Activated T-helper 1 cell treated with anti-CD3 and anti-CD28 coated beads, Interleukin-12 subunit alpha, Interleukin-12 subunit beta, Interleukin-2, Interleukin-4 antibody, amounts not matched to agents 30 ng/mL and 10 ng/mL and 1 ng/mL, durations not matched to agents 14 hours and 24 hours and 36 hours (primary cell): ENCODE measurements around the gene SOBP. TPM values are rescaled to one million over a fixed set of nuclear protein-coding genes. Genes with fewer than 3 reads are reported as not detected.

Experiments used
- DNase-seq: peaks from one replicate; pipeline ENCODE4 v3.0.0; 2021; ENCODE audit warnings: low spot score
- H3K27ac Mint-ChIP-seq: one replicate; pipeline ENCODE4 v1.8.0; 2021; ENCODE audit warnings: mild to moderate bottlenecking, mixed read lengths
- H3K27me3 Mint-ChIP-seq: one replicate; pipeline ENCODE4 v1.8.0; 2022; ENCODE audit warnings: mild to moderate bottlenecking, moderate library complexity, mixed read lengths; ENCODE audit not compliant: insufficient read depth
- H3K36me3 Mint-ChIP-seq: one replicate; pipeline ENCODE4 v1.8.0; 2021; ENCODE audit warnings: low read depth, mixed read lengths
- H3K4me1 Mint-ChIP-seq: one replicate; pipeline ENCODE4 v1.8.0; 2021; ENCODE audit warnings: low read depth, mixed read lengths
- H3K4me3 Mint-ChIP-seq: one replicate; pipeline ENCODE4 v1.8.0; 2021; ENCODE audit warnings: mild to moderate bottlenecking, moderate library complexity, mixed read lengths
- H3K9me3 Mint-ChIP-seq: one replicate; pipeline ENCODE4 v1.8.0; 2021; ENCODE audit warnings: mixed read lengths
- intact Hi-C: fragments of 100-400 bp; cut with micrococcal nuclease; formaldehyde crosslinking; loops from one replicate; pipeline ENCODE4 v1.15.1; 2024
- total RNA-seq: library from RNA; stranded (reverse); gene quantifications from 2 replicates; pipeline ENCODE4 v1.2.3, GENCODE V29; 2022

Gene SOBP
- total RNA-seq, 1 donor from 2014 or later: 0.16 TPM

DNA sequence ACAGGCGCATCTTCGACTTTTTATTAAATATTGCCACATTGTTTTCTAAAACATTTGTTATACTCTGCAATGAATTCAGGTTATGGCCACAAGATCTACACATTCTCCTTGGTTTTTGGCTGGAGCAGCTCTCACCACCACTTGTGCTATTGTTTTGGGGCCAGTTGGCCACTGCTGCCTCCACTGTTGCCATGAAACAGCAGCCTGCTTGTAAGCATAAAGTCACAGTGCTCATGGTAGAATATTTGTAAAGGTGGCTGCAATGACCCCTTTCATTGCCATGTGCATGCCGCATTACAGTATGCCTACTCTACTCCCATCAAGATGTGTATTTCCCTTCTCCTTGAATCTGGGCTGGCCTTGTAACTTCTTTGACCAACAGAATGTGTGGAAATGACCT lies 192.8 kb downstream of the SOBP start:
- Mint-ChIP-seq H3K4me3 (no peak overlapping the region), H3K4me1 (no peaks in the 10 kb centered on the region), H3K27me3 (peaks cover 16% of the 10 kb centered on the region), H3K9me3 (peaks cover 12% of the 10 kb centered on the region), H3K36me3 (no peaks in the 10 kb centered on the region), H3K27ac (no peak overlapping the region)
- DNase-seq: no peak
- intact Hi-C loops: no loop called here

GRCh38 chr6:107683183-107683582 lies 193.3 kb downstream of the SOBP start:
- Mint-ChIP-seq H3K4me1 (no peaks in the 10 kb centered on the region), H3K27ac (no peak overlapping the region), H3K36me3 (no peaks in the 10 kb centered on the region), H3K27me3 (peaks cover 16% of the 10 kb centered on the region), H3K4me3 (no peak overlapping the region), H3K9me3 (peaks cover 12% of the 10 kb centered on the region)
- DNase-seq: no peak
- intact Hi-C loops: no loop called here

- H3K4me3 Mint-ChIP-seq: no peak overlapping the region
- peaks cover 8% of the 10 kb centered on the region for H3K27me3 Mint-ChIP-seq
- H3K9me3 Mint-ChIP-seq: peaks cover 12% of the 10 kb centered on the region
- intact Hi-C loops: no loop called here
- H3K27ac Mint-ChIP-seq: no peak overlapping the region
- H3K4me1 Mint-ChIP-seq: peaks cover 5% of the 10 kb centered on the region
- DNase-seq: no peak
- H3K36me3 Mint-ChIP-seq: no peaks in the 10 kb centered on the region
These were observed 195.1 kb downstream of the SOBP start for GRCh38 chr6:107684996-107685395.

DNA sequence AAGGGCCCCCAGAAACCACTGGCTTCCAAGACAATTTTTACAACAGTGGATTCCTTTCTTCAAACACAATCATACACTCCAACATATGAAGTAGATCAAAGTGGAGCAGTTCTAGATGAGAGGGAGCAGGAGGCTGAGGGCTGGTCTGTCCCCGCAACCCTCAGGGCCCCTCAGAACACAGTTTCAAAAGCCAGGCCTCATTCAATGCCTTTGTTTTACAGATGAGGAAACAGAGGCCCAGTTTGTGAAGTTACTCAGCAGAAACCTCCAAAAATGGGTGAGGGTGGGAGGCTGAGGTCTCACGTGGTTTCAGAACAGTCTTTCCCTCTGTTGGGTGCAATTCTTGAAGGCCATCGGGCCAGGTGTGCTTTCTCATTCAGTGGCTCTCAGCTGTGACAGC lies 199.3 kb downstream of the SOBP start:
- Mint-ChIP-seq H3K9me3 (no peaks in the 10 kb centered on the region), H3K27me3 (peaks cover 5% of the 10 kb centered on the region), H3K4me1 (peaks cover 5% of the 10 kb centered on the region), H3K4me3 (no peak overlapping the region), H3K36me3 (no peaks in the 10 kb centered on the region), H3K27ac (no peak overlapping the region)
- no peak for DNase-seq
- intact Hi-C loops: no loop called here

DNA sequence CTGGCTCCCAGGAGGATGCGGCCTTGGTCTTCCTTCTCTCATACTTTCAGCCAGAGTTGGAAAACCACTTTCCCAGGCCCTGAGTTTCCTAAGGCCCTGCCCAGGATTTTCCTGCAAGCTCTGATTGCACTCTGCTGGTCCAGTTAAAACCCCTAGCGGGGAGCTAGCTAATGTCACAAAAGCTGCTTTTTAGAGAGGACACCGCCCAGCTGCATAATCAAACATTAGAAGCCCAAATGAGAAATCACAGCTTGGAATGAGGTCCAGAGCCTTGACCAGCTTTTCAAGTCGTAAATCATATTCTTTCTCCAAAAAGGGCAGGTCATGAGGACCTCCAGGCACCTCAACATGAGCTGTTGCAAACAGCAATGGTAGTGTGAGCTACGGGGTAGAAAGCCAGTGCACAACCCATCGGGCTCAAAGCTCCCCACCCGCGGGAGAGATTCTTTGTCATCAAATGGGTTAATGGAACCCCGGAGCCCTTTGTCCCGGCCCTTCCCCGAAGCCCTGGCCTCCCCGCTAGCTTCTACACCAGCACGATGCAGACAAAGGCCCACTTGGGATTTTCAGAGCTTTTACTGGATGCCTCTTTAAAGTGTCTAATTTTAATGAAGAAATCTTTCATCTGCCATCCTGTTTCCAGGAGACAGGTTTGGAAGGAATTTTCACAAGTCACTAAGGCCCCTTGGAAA lies 200.2 kb downstream of the SOBP start:
- Mint-ChIP-seq H3K27ac (no peak overlapping the region), H3K9me3 (no peaks in the 10 kb centered on the region), H3K4me3 (no peak overlapping the region)

DNA sequence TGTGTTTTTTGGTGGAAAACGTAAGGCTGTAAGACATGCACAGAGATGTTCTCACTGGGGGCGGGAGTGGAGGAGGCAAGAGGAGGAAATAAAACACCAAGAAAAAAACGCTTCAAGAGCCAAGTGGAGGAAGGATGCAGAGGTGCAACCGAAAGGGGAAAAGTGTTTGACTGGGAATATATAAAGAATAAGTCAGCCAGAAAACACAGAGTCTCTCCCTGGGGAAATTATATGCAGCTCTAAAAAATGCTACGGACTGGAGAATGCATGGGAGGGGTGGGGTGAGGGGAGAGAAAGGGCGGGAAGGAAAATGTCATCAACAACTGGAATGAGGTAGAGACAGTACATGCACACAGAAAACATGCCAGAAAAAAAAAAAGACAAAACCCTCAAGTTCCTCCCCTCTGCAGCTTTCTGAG lies 200.7 kb downstream of the SOBP start:
- H3K36me3 Mint-ChIP-seq: no peaks in the 10 kb centered on the region

More for the DNA sequence above, 200.2 kb downstream of the SOBP start:
- Mint-ChIP-seq H3K27me3 (peaks cover 5% of the 10 kb centered on the region), H3K36me3 (no peaks in the 10 kb centered on the region), H3K4me1 (peaks cover 5% of the 10 kb centered on the region)
- intact Hi-C loops: no loop called here
- DNase-seq: no peak

DNA sequence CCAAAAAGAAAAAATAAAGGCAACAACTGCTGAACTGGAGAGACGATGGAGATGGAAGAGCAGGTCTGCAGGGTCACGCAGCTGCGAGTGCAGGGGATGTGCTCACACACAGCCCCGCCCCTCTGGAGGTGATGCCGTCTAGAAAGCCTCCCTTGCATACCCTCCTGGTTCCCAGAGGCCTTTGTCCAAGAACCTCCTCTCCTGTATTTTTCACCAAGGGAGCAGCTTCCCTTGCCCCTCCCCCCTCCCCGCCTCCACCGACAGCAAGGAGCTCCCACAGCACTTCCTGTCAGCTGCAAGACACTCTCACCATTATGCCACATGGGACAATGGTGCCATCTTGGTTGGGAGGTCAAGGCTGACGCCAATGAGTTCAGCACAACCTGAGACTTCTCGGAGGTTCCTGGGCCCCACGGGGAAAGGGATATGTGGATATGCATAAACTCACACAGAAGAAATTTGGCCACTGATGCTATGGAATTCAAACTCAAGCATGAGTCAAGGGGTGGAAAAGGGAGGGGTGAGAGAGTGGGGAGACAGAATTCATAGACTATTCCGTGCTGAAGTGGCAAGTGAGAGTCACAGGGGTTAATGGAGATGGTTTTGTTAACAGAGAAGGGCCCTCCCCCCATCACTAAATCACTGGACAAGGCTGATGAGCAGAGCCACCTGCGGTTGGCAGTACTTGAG lies 201.3 kb downstream of the SOBP start:
- H3K4me3 Mint-ChIP-seq: no peak overlapping the region
- H3K27ac Mint-ChIP-seq: no peak overlapping the region
- peaks cover 5% of the 10 kb centered on the region for H3K27me3 Mint-ChIP-seq
- peaks cover 5% of the 10 kb centered on the region for H3K4me1 Mint-ChIP-seq
- no peaks in the 10 kb centered on the region for H3K9me3 Mint-ChIP-seq
- no peak for DNase-seq
- H3K36me3 Mint-ChIP-seq: no peaks in the 10 kb centered on the region
- intact Hi-C loops: no loop called here

More for the DNA sequence above, 200.7 kb downstream of the SOBP start:
- intact Hi-C loops: no loop called here
- no peak overlapping the region for H3K4me3 Mint-ChIP-seq
- H3K9me3 Mint-ChIP-seq: no peaks in the 10 kb centered on the region
- H3K27me3 Mint-ChIP-seq: peaks cover 5% of the 10 kb centered on the region
- H3K27ac Mint-ChIP-seq: no peak overlapping the region
- H3K4me1 Mint-ChIP-seq: peaks cover 5% of the 10 kb centered on the region
- no peak for DNase-seq

- Mint-ChIP-seq H3K9me3 (no peaks in the 10 kb centered on the region), H3K27me3 (peaks cover 9% of the 10 kb centered on the region), H3K4me1 (peaks cover 5% of the 10 kb centered on the region), H3K4me3 (no peak overlapping the region), H3K36me3 (no peaks in the 10 kb centered on the region), H3K27ac (no peak overlapping the region)
- intact Hi-C loops: no loop called here
- no peak for DNase-seq
These were observed 202.4 kb downstream of the SOBP start for GRCh38 chr6:107692351-107692750.

DNA sequence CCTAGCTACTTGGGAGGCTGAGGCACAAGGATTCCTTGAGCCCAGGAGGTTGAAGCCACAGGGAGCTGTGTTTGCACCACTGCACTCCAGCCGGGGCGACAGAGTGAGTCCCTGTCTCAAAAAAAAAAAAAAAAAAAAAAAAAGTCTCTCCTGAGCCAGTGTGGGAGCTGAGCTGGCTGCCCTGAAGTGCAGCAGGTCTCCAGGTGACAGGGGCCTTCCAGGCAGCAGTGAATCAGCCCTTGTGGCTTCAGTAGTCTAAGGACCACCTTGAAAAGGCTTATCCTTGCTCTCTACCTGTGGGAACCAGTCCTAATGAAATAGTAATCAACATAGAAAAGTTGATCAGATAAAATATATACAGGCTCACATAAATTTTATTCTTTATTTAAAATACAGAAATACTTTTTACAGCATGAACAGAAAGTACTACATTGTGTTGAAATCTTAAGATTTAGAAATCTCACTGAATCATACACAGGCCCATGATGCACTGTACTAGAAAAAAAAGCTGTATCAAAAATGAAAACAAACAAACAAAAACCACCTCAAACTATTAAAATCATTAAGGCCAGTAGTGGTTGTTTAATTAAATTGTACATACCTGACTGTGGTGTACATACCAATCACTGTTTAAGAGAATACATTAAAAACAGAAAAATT lies 205.3 kb downstream of the SOBP start:
- DNase-seq: no peak
- intact Hi-C loops: no loop called here
- Mint-ChIP-seq H3K4me1 (no peaks in the 10 kb centered on the region), H3K36me3 (no peaks in the 10 kb centered on the region), H3K4me3 (no peak overlapping the region), H3K27me3 (peaks cover 9% of the 10 kb centered on the region), H3K27ac (no peak overlapping the region), H3K9me3 (no peaks in the 10 kb centered on the region)

DNA sequence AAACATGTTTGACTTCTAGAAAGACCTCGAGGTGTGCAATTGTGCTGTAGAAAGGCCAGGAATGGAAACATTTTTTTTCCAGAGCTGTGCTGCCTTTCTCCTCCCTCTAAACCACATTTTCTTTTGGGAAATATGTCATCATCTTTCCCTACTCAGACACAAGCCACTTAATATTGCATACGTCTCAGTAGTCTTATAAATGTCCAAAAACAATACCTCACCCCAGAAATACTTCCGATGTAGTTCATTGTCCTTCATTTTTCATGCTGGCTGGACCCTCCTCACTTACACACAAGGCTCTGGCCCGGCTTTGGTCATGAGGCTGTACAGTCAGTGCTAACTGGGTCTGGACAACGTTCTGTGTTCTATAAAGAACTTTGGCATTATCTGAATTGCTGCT lies 207.8 kb downstream of the SOBP start:
- Mint-ChIP-seq H3K9me3 (no peaks in the 10 kb centered on the region), H3K4me1 (no peaks in the 10 kb centered on the region), H3K36me3 (no peaks in the 10 kb centered on the region), H3K27me3 (peaks cover 6% of the 10 kb centered on the region), H3K27ac (no peak overlapping the region), H3K4me3 (no peak overlapping the region)
- intact Hi-C loops: no loop called here
- no peak for DNase-seq

DNA sequence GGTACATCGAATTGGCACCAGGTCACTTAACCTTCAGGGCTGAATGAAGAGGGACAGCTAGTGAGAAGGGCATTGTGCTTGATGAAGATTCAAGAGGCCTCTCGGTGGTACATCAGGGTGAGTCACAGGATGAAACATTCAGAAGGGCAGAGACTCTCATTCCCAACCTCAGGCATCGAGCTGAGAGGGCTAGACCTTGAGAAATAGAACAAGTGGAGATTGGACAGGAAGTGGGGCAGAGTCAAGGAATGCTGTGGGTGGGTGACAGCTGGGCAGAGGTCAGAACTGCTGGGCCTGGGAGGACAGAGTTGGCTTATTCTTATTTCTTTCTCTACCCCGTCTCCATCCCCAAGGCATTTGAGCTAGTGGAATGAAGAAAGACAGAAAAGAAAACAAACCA lies 208.2 kb downstream of the SOBP start:
- Mint-ChIP-seq H3K4me1 (no peaks in the 10 kb centered on the region), H3K27ac (no peak overlapping the region), H3K27me3 (peaks cover 6% of the 10 kb centered on the region), H3K36me3 (no peaks in the 10 kb centered on the region), H3K4me3 (no peak overlapping the region), H3K9me3 (no peaks in the 10 kb centered on the region)
- no peak for DNase-seq
- intact Hi-C loops: no loop called here

- H3K9me3 Mint-ChIP-seq: no peaks in the 10 kb centered on the region
- H3K36me3 Mint-ChIP-seq: no peaks in the 10 kb centered on the region
- no peak overlapping the region for H3K27ac Mint-ChIP-seq
- intact Hi-C loops: no loop called here
- peaks cover 6% of the 10 kb centered on the region for H3K27me3 Mint-ChIP-seq
- no peak for DNase-seq
- H3K4me3 Mint-ChIP-seq: no peak overlapping the region
- peaks cover under 1% of the 10 kb centered on the region for H3K4me1 Mint-ChIP-seq
These were observed 209.3 kb downstream of the SOBP start for GRCh38 chr6:107699254-107699653.

DNA sequence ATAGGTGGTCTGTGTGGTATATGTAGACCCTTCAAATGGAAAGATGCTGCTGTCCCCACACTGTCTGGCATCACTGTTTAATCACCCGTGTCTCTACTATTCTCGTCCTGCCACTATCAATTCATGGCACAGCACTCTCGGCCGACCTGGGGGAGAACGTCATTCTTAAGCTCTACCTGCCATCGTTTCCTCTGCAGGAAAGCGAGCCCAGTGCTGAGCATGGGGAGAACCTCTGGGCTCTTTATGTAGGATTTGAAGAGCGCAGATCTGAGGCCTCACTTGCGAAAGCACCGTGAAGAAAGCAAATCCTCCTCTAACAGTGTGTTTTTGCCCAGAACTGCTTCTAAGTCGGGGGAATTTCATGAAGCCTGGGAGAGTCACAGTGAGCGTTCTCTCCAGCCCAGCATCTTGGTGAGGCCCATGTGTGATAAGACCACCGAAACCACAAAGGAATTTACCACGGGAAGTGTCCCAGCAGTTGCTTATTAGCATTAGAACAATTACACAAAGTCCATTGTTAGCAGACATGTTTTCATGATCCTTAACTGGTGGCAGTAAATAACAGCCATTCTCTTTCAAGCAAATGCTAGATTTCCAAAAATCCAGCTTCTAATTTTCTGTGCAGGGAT lies 209.9 kb downstream of the SOBP start:
- Mint-ChIP-seq H3K4me1 (peaks cover 6% of the 10 kb centered on the region), H3K36me3 (no peaks in the 10 kb centered on the region), H3K4me3 (no peak overlapping the region), H3K27me3 (peaks cover 6% of the 10 kb centered on the region), H3K9me3 (no peaks in the 10 kb centered on the region), H3K27ac (no peak overlapping the region)
- DNase-seq: no peak
- intact Hi-C loops: no loop called here
